Cardiac muscle cell (in vitro differentiated cells and primary cell): Measurements from ENCODE around the gene PNCK. TPM values are rescaled to one million over a fixed set of nuclear protein-coding genes. Genes with fewer than 3 reads are reported as not detected.
A peak's percentile ranks its signal among the peaks of the same experiment; 100 is the strongest.

ENCODE experiments used
- DNase-seq, 2 donors: peaks; one replicate each; pipeline versions ENCODE4 v3.0.0 to v3.0.0-alpha.2; 2010 to 2017; ENCODE audit warnings: low read depth in 1 of 2, low spot score in 1 of 2
- H3K27ac ChIP-seq: fragments of 200-600 bp; sonication (generic); 2 replicates; pipeline ENCODE4 v1.5.1; 2016
- H3K27me3 ChIP-seq: fragments of 200-600 bp; sonication (generic); 2 replicates; pipeline ENCODE4 v1.6.0; 2016; ENCODE audit warnings: control low read depth
- H3K36me3 ChIP-seq: fragments of 200-600 bp; sonication (generic); 2 replicates; pipeline ENCODE4 v1.5.1; 2016; ENCODE audit warnings: control low read depth
- H3K4me1 ChIP-seq: fragments of 200-600 bp; sonication (generic); 2 replicates; pipeline ENCODE4 v1.8.1; 2017; ENCODE audit warnings: low read depth, mild to moderate bottlenecking, mixed run types
- H3K4me3 ChIP-seq: fragments of 200-600 bp; sonication (generic); 2 replicates; pipeline ENCODE4 v1.5.1; 2016; ENCODE audit warnings: mild to moderate bottlenecking
- H3K9me3 ChIP-seq: fragments of 200-600 bp; sonication (generic); 2 replicates; pipeline ENCODE4 v1.5.1; 2017; ENCODE audit warnings: low read depth, mild to moderate bottlenecking, control low read depth
- polyA plus RNA-seq: library from polyadenylated mRNA; unstranded; fragments of >200 nt; fragmentation: Nextera tagmentation; extraction: Ambion mirVana; gene quantifications from 2 replicates; pipeline ENCODE4 v1.2.1, GENCODE V29; 2016
- total RNA-seq: library from RNA; depleted of rRNA; stranded (reverse); fragments of >200 nt; gene quantifications from 2 replicates; pipeline ENCODE4 v1.2.3, GENCODE V29; 2016
- TF ChIP-seq, protein P1 (sequence below): IDR thresholded peaks from 2 replicates; pipeline ENCODE4 v1.5.1; 2012; ENCODE audit warnings: low read depth, mild to moderate bottlenecking, low read length

PNCK gene
- total and polyA plus RNA-seq, 2 experiments from 2014 or later, result 14.5 to 23.5 TPM

DNA sequence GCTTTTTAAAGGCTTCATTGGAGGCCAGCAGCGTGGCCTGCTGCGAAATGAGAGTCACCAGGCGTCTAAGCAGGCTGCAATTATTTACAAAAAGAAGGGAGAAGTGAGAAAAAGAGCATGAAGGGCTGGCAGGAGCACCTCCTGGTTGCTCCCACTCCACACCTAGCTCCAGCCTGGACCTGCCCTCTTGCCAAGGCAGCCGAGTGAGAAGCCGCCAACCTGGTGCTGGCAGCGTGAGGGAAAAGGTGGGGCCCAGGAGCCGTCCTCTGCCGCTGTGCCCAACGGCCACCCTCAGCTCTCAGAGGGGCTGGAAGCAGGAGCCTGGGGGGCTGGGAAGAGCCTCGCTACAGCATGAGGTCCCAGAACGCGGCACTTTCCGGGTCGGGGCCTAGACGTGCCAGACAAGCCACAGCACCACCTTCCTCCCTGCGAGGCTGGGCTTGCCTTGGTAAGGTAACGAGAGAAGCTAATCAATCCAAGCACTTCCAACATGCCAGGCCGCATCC, 30.5 kb upstream of the PNCK start:
- Histone ChIP-seq H3K36me3 (peaks cover 4% of the 10 kb centered on the region), H3K4me3 (no peak overlapping the region), H3K27ac (peak overlapping the region; percentile 81), H3K9me3 (no peaks in the 10 kb centered on the region), H3K27me3 (no peaks in the 10 kb centered on the region), H3K4me1 (peaks cover 8% of the 10 kb centered on the region)
- TF ChIP-seq, protein P1, sequence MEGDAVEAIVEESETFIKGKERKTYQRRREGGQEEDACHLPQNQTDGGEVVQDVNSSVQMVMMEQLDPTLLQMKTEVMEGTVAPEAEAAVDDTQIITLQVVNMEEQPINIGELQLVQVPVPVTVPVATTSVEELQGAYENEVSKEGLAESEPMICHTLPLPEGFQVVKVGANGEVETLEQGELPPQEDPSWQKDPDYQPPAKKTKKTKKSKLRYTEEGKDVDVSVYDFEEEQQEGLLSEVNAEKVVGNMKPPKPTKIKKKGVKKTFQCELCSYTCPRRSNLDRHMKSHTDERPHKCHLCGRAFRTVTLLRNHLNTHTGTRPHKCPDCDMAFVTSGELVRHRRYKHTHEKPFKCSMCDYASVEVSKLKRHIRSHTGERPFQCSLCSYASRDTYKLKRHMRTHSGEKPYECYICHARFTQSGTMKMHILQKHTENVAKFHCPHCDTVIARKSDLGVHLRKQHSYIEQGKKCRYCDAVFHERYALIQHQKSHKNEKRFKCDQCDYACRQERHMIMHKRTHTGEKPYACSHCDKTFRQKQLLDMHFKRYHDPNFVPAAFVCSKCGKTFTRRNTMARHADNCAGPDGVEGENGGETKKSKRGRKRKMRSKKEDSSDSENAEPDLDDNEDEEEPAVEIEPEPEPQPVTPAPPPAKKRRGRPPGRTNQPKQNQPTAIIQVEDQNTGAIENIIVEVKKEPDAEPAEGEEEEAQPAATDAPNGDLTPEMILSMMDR, result no peak
- no peak for DNase-seq

- TF ChIP-seq, protein P1, result no peak
- peaks cover 8% of the 10 kb centered on the region for H3K4me1 ChIP-seq
- no peak overlapping the region for H3K4me3 ChIP-seq
Observed at GRCh38 chrX:153703036-153703370, 29.4 kb upstream of the PNCK start.

GRCh38 chrX:153702336-153703035, 28.9 kb upstream of the PNCK start:
- DNase-seq, result no peak

More at GRCh38 chrX:153703036-153703370, 29.4 kb upstream of the PNCK start:
- H3K27ac ChIP-seq, result no peak overlapping the region
- peaks cover 4% of the 10 kb centered on the region for H3K36me3 ChIP-seq
- no peaks in the 10 kb centered on the region for H3K27me3 ChIP-seq
- H3K9me3 ChIP-seq, result no peaks in the 10 kb centered on the region
- DNase-seq, result peak in 1 of 2 donors; percentile 80

DNA sequence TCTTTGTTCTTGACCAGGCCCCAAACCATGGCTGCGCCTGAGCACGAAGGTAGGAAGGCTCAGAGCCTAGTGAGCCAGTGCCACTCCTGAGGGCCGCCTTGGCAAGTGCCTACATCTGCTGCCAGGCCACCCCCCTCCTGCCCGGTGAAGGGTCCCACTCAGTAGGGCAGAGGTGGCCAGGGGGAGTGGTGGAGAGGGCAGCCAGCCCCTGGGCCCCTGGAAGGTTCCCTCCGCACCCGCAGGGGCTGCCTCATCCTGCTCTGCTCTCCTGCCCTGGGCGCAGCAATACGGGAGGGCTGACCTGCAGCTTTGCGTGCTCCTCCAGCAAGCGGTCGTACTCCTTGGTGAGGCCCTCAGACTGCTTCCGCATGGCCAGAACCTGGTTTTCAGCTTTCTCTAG, 28.1 kb upstream of the PNCK start:
- peaks cover 4% of the 10 kb centered on the region for H3K36me3 ChIP-seq
- H3K4me3 ChIP-seq, result no peak overlapping the region
- DNase-seq, result no peak
- TF ChIP-seq, protein P1, result no peak
- H3K9me3 ChIP-seq, result no peaks in the 10 kb centered on the region
- no peak overlapping the region for H3K27ac ChIP-seq
- peaks cover 8% of the 10 kb centered on the region for H3K4me1 ChIP-seq
- H3K27me3 ChIP-seq, result no peaks in the 10 kb centered on the region

More at GRCh38 chrX:153702336-153703035, 28.9 kb upstream of the PNCK start:
- Histone ChIP-seq H3K4me3 (no peak overlapping the region), H3K36me3 (peaks cover 4% of the 10 kb centered on the region), H3K9me3 (no peaks in the 10 kb centered on the region), H3K27ac (no peak overlapping the region), H3K27me3 (no peaks in the 10 kb centered on the region), H3K4me1 (peaks cover 8% of the 10 kb centered on the region)
- TF ChIP-seq, protein P1, result no peak

- Histone ChIP-seq H3K27me3 (no peaks in the 10 kb centered on the region), H3K4me1 (peaks cover 8% of the 10 kb centered on the region), H3K36me3 (peaks cover 4% of the 10 kb centered on the region), H3K4me3 (no peak overlapping the region), H3K9me3 (no peaks in the 10 kb centered on the region), H3K27ac (no peak overlapping the region)
- DNase-seq, result no peak
- TF ChIP-seq, protein P1, result no peak
Observed at GRCh38 chrX:153700967-153701366, 27.4 kb upstream of the PNCK start.
